Stimulated activated naive CD8-positive, alpha-beta T cell treated with anti-CD3 and anti-CD28 coated beads, Interleukin-15, Interleukin-2, amounts not matched to agents 100 U/mL and 50 U/mL, for 24 hours (primary cell): ENCODE results near the gene PIK3C2G.

Source experiments
- ATAC-seq: fragments of 150-1000 bp; cut with Tn5 transposase; one replicate; pipeline ENCODE4 v1.10.0; 2021
- DNase-seq: peaks from one replicate; pipeline ENCODE4 v3.0.0; 2021

The PIK3C2G gene

DNA sequence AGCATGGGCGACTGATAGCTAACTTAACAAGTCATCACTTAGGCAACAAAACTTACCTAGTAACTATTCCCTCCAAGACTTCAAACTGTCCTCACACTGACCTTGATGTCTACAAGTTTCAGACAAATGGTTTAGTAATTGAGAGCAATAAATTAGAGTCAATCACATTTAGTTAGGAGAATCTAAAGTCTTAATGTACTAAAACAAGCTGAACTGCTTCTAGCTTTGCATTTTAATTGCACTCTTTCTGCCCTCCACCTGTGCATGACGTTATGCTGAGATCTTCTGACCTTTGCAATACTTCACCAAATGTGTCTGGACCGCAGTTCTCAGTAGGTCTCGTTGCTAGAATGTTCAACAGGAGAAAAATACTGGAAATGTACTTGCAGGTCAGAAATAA, 158.0 kb downstream of the PIK3C2G start:
- no peak for ATAC-seq

DNA sequence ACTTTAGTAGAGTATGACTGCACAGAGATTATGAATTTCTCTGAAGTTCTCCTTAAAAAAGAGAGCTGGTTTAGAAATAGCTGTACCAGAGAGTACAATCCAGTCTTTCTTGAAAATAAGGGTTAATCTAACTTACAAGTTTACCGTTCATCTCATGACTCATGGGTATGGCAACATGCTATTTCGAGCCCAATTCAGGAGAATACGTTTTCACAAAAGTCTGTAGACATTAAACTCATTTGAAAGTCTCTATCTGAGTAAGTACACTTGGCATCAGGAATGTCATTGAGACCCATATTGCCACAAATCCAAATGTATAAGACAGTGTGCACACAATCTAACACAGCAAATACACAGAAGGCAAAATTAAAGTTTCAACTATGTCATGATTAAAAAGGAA, 160.5 kb downstream of the PIK3C2G start:
- ATAC-seq: no peak
- no peak for DNase-seq

More for the DNA sequence above, 158.0 kb downstream of the PIK3C2G start:
- no peak for DNase-seq

DNA sequence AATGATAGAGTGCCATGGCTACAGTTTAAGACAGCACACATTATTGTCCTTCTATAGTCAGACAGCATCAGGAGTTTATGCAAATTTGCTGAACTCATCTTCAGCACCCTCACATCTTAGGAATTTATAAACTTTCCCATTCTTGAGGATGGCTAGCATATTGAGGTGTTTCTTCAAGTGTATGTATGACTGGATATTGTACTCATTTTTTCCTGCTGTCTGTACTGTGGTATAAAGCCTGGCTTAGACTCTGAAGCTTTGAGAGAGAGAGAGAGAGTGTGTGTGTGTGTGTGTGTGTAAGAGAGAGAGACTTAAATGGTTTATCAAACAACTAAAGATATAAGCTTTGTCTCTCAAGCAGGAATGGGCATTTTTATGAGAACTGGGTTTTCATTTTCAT, 161.6 kb downstream of the PIK3C2G start:
- DNase-seq (no peak), ATAC-seq (no peak)

DNA sequence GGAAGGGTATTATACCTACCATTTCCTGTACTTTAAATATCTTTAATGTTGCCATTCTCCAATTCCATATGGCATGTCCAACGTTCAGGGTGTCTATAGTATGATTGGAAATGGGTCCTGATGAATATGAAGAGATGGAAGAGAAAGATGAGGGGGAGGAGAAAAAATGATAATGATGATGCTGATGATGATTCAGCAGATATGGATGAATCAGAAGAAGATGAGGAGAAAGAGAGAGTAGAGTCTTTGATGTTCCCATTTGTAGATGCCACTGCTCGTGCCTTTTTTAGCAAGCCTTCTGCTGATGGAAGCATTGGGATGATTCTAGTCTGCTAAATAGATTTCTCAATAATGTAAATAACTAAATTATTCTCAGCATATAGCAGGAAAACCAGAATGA, 163.5 kb downstream of the PIK3C2G start:
- ATAC-seq (no peak), DNase-seq (no peak)

DNA sequence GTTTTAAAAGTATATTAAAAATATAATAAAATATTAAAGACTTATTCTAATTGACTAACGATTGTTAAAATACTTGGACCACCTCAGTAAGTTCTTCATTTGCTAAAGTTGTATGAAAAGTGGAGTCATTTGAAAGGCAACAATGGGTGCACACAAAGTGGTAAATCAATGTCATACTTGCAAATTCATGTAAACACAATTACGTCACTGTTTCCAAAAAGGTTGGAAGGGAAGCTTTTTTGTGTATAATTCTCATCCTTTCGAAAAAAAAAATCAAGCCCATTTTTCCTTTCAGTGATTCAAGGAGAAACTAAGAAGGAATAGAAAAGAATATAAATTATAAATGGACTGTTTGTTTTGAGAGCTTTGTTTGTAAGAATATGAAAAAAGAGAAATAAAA, 166.2 kb downstream of the PIK3C2G start:
- ATAC-seq: no peak
- DNase-seq: no peak

DNA sequence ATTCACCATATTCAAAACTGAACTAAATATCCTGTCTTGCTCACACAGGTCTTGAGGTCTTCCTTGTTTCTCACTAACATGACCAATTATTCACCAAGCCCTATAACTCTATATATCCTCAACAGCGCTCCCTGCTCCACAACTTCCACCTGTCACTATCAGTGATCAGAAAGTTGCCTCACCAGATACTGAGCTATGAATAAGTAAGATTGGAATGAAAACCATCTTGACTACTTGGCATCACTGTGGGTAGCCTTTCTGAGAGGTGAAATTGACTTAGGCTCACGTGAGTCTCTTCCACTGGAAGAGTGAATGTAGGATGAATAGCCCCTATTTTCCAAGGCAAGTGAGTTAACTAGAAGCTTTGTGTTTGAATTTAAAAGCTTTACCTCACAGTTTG, 167.1 kb downstream of the PIK3C2G start:
- no peak for ATAC-seq
- no peak for DNase-seq

DNA sequence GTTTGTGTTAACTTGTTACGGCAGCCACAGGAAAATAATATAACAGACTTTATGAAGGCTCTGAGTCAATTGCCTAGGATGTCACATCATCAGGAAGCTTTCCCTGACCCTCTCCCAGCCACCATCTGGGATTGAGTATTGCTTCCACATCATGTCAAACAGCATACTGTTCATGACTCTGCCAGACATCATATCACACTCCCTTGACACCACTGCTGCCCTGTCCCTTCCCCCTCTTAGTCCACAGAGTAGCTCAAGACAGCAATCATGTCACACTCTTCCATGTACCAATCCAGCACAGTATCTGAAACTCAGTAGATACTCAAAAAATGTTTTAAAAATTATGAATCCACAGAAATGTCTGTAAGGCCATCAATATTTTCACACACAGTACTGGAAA, 168.0 kb downstream of the PIK3C2G start:
- no peak for DNase-seq
- ATAC-seq: no peak

DNA sequence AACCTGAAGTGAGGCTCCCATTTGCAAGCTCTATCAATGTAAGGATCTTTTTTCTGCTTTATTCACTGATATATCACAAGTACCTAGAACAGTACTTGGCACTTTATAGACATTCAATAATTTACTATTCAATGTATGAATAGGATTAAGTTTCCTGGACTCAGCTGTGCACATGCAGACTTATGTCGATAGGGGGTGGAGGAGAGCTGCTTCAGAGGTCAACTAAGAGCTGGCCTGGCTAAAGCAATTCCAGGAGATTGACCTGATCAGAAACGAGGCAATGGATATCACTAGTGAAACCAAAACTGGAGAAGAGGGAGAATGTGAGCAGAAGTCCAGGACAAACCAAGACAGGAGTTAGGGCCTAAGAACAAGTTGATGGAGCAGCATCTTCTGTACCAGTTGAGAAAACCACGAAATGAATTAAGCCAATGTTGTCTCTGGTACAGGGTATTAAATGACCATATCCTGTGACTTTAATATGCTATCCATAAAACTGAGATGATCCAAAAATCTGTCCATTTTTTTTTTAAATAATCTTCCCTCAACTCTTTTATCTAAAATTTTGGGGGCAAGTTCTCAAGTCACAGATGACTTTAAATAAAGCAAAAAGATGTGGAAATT, 169.2 kb downstream of the PIK3C2G start:
- no peak for ATAC-seq
- peak; percentile 4 for DNase-seq

DNA sequence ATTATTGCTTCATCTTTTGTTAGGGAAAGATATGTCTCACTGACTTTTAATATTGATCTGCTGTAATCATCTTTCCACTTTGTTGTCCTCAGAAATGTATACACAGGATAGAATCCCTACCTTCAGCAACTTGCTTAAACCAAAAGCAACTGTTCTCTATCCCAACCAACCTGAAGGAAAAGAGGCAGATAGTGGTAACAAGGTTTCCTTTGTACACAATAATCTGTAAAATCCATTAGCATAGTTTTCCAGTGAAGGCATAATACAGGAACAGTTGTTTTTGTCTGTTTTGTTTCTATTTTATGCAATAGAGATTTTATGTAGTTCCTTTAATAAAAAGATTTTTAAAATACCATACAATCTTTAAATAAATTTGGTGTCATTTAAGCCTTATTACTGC, 170.5 kb downstream of the PIK3C2G start:
- ATAC-seq: no peak
- DNase-seq: no peak

DNA sequence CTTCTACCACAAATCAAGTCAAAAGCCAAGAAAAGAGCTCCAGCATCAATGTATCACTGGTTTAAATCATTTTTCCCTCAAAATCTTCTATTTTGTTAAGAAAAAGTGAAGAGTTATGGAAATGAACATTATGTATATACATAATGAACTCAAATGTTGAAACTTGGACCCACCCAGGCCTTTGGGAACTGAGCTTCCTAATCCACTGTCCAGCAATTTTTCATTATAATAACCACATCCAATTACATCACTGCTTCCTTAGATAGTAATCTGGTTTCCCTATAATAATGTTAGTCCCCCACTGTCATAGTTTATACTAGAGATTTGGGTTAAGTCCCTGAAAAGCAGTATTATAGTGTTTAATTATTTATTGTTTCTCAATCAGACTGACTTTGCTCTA, 170.9 kb downstream of the PIK3C2G start:
- no peak for ATAC-seq
- DNase-seq: no peak

DNA sequence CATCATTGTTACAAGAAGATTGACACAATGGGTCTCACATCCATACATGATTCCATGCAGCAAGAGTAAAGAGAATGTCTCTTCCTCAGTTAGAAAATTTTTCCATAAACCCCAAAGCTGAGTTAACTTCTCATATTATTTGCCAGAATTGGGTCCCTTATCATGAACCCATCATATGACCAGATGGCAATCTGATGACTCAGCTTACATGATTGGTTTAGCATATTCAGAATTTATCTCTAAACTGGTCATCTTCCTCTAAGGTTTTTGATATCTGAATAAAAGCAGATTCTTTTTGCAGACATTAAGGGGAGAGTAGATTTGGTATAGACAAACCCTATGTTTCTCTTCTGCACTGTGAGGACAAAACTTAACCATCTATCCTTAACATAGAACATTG, 174.9 kb downstream of the PIK3C2G start:
- DNase-seq: no peak
- no peak for ATAC-seq

DNA sequence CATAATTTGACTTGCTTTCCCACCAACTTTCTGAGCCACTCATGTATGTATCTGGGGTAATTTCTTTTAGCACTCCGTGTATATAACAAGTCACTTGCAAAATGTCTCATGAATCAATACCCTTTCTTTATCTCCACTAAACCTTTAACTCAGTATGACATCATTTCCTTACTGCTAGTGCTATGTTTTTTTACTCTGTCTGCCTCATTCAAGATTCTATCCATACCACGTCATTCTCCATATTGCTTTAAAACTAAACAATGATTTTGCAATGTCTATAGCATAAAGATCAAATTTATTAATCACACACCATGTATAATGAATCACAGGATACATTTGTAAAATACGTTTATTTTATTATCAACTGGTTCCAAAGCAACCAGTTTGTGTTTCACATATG, 178.2 kb downstream of the PIK3C2G start:
- no peak for DNase-seq
- no peak for ATAC-seq

DNA sequence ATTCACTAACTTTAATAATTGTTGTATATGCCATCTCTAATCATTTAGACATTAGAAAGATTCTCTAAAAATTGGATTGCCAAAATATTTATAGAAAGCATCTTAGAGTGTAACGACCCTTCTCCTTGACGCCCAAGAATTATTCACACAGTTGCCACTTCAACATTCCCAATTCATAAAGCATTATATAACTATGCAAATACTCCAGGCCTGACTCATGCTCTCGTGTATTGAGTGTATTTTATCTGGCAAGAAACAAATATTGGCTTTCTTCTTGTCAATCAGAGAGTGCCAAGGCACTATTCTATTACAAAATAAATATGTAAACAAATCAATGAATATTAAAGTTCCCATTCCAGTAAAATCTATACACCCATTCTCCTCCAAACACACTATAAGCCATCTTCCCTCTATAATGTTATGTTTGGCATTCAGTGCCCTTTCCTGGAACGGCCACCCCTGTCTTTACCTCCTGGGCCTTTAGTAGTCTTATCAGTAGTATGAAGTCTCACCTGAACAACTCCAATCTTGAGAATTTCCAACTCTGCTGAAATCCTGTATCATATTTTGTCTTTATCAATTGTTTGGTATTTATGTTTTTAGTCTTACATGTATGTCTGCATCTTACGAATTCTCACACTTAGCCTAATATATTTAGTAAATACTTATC, 182.6 kb downstream of the PIK3C2G start:
- no peak for ATAC-seq
- no peak for DNase-seq

DNA sequence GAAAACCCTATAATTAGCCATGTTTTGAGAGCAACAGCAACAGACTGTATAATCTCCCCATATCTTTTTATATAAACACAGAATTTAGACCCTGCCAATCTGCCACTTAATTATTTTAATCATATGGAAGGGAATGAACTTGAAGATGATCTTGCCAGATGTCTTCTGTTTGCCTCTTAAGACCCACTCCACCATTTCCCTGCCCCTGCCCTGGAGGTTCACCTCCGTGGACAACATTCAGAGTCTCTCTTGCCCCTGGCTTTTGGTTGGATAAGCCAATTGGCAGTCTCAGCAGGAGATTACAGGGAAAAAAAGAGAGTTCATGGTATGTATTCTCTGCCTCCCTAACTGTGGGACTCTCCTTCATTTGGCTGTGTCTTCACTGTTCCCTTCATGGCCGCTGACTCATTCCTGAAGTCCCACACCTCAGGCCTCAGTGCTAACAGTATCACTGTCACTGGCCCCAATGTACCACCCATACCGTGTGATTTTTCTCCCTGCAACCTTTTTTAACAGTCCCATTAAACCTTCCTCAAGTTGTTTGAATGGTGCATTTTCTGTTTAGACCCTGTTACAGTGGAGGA, 184.8 kb downstream of the PIK3C2G start:
- ATAC-seq (no peak), DNase-seq (no peak)

DNA sequence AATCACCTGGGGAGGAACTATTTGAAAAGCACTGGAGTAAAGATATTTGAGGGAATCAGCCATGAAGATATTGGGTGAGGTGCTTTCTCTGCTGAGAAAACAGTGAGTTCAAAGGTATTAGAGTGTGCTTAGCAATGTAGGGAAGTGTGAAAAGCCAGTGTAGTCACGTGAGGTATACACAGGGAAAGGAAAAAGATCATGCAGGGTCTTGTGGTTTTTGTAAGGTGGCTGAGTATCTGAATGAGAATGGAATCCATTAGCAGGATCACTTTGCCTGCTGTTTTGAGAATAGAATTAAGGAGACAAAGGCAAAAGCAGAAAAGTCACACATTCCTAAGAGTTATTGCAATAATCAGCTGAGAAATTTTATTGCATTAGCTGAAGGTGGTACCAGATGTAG, 193.0 kb downstream of the PIK3C2G start:
- ATAC-seq: no peak
- no peak for DNase-seq

DNA sequence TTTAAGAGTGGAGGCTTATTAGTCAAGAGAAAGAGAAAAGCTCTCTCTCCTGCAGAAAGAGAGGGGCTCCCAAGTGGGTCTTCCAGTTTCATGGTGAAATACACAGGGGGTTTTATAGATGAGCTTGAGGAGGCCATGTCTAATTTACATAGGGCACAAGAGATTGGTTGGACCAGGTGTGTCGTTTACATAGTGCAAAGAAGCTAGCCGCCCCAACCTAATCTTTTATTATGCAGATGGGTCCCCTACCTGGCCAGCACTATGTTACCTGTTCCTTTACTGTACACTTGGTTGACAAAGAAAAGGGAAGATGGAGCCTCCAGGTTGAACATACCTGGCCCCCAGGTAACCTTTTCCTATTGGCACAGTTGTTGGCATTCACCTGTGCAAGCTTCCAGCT, 195.0 kb downstream of the PIK3C2G start:
- DNase-seq: no peak

DNA sequence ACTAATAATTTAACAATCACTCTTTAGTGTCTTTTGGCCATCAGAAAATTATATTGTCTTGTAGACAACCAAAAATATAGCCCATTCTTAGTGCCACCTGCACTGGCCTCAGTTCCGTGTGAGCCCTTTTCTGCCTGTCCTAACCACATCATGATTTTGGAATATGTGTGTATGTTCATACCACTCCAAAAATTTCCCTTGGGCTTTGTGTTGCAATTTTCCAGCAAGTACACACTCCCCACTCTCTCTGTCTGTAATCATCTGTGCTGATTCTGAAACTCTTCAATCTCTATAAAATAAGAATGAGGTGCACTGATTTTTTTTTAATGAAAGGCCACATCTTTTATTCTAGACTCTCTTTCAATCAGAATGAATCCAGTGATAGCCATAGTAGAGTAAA, 196.0 kb downstream of the PIK3C2G start:
- ATAC-seq: no peak
- no peak for DNase-seq

More for the DNA sequence above, 195.0 kb downstream of the PIK3C2G start:
- no peak for ATAC-seq

DNA sequence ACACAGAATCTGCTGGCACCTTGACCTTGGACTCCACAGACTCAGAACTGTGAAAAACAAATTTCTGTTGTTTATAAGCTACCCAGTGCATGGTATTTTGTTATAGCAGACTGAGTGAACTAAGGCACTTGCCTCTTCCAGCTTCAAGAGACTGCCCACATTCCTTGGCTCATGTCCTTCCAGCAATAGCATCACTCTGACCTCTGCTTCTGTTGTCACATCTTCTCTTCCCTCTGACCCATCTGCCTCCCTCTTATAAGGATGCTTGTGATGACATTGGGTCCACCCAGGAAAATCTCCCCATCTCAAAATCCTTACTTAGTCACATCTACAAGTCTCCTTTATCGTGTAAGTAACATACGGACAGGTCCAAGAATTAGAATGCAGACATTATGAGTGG, 200.4 kb downstream of the PIK3C2G start:
- ATAC-seq (no peak), DNase-seq (no peak)

DNA sequence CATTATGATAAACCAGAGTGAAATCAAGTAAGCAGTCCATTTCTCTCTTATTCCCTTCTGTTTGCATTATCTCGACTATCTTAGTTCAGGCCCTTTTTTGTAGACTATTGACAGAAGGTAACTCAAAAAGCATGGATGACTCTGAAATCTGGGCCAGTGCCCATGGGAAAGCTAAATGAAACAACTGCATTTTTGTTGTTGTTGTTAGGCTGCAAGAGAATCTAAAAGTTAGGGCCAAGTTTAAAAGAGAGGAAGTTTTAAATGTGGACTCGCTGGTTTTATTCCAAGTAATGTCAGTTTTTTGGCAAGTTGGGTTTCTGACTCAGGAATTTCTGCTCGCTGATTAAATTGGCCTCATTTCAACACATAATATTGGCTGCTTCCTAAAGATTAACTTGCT, 201.1 kb downstream of the PIK3C2G start:
- DNase-seq (no peak), ATAC-seq (no peak)

DNA sequence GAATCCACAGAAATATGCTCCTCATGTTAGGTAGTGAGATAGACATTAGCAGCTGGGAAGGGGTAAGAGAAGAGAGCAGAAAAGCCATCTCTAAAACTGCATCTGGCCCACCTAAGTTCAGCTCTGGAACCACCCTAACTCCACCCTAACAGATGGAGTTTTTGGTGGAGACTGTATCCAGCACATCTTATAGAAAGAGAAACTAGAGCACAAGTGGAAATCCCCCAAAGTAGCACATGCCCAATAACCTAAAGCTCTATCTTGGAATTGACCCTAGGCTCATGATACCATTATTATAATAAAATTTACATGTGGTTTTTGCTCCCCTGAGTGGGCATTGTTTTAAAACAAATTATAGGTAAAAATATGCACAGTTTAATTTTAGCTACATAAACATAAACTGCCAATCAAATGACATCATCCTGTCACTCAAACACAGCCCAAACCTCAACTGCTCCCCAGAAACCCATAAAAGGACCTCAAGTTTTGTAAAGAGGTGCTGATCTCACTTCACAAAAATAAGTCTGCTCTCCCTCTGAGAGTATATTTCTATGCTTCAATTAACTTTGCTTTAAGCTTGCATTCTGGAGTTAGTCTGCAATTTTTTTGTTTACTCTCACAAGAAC, 206.4 kb downstream of the PIK3C2G start:
- no peak for ATAC-seq
- no peak for DNase-seq

DNA sequence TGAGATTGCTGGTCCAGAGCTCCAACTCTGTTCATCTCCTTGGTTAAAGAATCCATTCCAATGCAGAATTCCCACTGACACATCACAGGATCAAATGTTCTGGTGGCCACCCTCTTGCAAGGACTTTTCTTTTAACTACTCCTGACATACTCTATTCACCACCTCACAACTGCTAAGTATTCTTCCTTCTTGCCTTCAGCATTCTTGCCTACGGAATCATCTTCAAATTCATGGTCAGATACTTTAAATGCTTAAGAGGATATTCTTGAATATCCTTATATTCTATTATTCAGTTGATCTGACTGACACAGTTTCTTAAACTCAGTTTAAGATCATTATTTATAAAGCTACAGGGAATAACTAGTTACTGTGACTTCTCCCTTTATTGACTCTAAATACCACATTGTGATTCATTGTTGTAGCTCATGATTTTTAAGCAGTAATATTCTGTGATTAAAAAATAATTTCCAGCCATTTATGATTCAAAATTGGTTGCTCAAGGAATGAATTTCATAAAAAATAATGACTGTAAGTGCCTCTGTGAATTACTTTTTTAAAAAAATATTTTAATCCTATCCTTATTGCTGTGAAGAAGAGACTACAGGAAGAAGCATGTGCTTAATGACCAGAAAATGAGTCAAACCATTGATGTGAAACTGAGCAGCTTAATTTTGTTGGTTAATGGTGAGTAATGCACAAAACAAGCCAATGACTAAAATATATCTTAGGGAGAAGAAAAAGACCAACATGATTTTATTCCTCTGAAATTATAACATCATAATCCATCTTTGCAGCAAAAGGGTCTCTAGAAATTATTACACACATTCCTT, 207.1 kb downstream of the PIK3C2G start:
- ATAC-seq (no peak), DNase-seq (no peak)

DNA sequence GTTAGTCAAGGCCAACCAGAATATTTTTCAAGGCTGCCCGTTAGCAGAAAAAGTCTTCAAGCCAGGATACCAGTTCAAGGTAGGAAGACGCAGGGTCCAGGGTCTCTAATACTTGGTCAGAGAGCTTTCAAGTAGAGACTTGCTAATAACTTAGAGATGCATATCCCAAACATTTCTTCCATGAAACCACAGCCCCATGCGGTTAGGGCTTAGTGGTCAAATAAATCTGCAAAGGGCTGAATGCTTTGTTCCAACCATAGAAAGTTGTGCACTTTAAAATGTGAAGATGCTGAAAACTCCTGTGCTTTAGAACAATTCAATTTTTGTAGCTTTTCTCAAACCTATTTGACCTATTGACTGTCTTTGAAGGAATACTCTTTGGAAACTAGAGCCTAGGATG, 208.9 kb downstream of the PIK3C2G start:
- DNase-seq (no peak), ATAC-seq (no peak)

DNA sequence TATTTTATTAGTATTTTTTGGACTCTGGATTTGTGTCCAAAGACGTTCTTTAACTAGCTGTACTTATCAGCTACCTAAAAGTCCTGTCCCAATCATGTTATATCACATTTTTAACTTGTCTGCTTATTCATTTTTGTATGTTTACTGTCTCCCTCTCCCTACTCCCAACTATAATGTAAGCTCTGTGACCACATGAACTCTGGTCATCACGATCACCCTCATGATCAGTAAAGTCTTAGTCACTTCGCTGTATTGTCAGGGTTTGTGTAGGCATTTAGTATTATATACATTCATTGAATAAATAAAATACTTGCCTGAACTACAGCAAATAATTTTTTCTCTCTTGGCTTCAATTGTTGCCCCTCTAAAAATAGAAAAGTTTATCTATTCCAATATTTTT, 211.0 kb downstream of the PIK3C2G start:
- no peak for DNase-seq
- ATAC-seq: no peak
